H9 (cell line): ENCODE measurements around the gene SORCS2. TPM values are rescaled to one million over a fixed set of nuclear protein-coding genes. Genes with fewer than 3 reads are reported as not detected.

Experiments used
- DNase-seq: peaks from one replicate; pipeline ENCODE4 v3.0.0-alpha.2; 2017
- H2AFZ ChIP-seq: one replicate; pipeline ENCODE4 v1.6.1; 2013; ENCODE audit warnings: mild to moderate bottlenecking, low read length, control low read depth, moderate library complexity
- H2AK5ac ChIP-seq: 2 replicates; pipeline ENCODE4 v1.6.1; 2013; ENCODE audit warnings: low read length, control low read depth, mixed read lengths; ENCODE audit not compliant: insufficient read length
- H2BK120ac ChIP-seq: one replicate; pipeline ENCODE4 v1.6.1; 2013; ENCODE audit warnings: low read depth, mild to moderate bottlenecking, low read length, control low read depth, inconsistent platforms; ENCODE audit not compliant: poor library complexity, severe bottlenecking
- H2BK12ac ChIP-seq: 2 replicates; pipeline ENCODE4 v1.6.1; 2013; ENCODE audit warnings: low read length, control low read depth, mixed read lengths, low read depth; ENCODE audit not compliant: insufficient read length
- H2BK15ac ChIP-seq: 2 replicates; pipeline ENCODE4 v1.6.1; 2013; ENCODE audit warnings: low read depth, low read length, control low read depth
- H2BK20ac ChIP-seq: one replicate; pipeline ENCODE4 v1.6.1; 2013; ENCODE audit warnings: low read depth, mild to moderate bottlenecking, low read length, control low read depth, inconsistent platforms; ENCODE audit not compliant: poor library complexity, severe bottlenecking
- H2BK5ac ChIP-seq: 2 replicates; pipeline ENCODE4 v1.6.1; 2013; ENCODE audit warnings: low read length, control low read depth, mixed read lengths; ENCODE audit not compliant: insufficient read length
- H3K14ac ChIP-seq: 2 replicates; pipeline ENCODE4 v1.6.1; 2013; ENCODE audit warnings: low read length, control low read depth; ENCODE audit not compliant: insufficient read depth
- H3K18ac ChIP-seq: 2 replicates; pipeline ENCODE4 v1.6.1; 2013; ENCODE audit warnings: low read depth, mild to moderate bottlenecking, mixed read lengths, low read length, control low read depth; ENCODE audit not compliant: insufficient read length
- H3K23ac ChIP-seq: 2 replicates; pipeline ENCODE4 v1.6.1; 2013; ENCODE audit warnings: low read length, control low read depth, mixed read lengths, low read depth; ENCODE audit not compliant: insufficient read length
- H3K23me2 ChIP-seq: 2 replicates; pipeline ENCODE4 v1.6.1; 2013; ENCODE audit warnings: low read depth, mild to moderate bottlenecking, mixed read lengths, low read length, control low read depth; ENCODE audit not compliant: insufficient read length, poor library complexity, severe bottlenecking
- H3K27ac ChIP-seq: 2 replicates; pipeline ENCODE4 v1.5.1; 2013; ENCODE audit warnings: low read length, control low read depth, mixed read lengths, low read depth; ENCODE audit not compliant: insufficient read length
- H3K27me3 ChIP-seq: 2 replicates; pipeline ENCODE4 v1.6.1; 2013; ENCODE audit warnings: low read length, control low read depth, inconsistent platforms; ENCODE audit not compliant: insufficient read depth
- H3K4ac ChIP-seq: 2 replicates; pipeline ENCODE4 v1.6.1; 2013; ENCODE audit warnings: low read depth, mild to moderate bottlenecking, control low read depth, inconsistent platforms, low read length, moderate library complexity
- H3K4me1 ChIP-seq: 2 replicates; pipeline ENCODE4 v1.6.1; 2013; ENCODE audit warnings: low read length, control low read depth, inconsistent platforms; ENCODE audit not compliant: insufficient read depth
- H3K4me2 ChIP-seq: 2 replicates; pipeline ENCODE4 v1.6.1; 2013; ENCODE audit warnings: low read length, control low read depth, mixed read lengths; ENCODE audit not compliant: insufficient read length, insufficient read depth
- H3K56ac ChIP-seq: 2 replicates; pipeline ENCODE4 v1.6.1; 2013; ENCODE audit warnings: low read depth, mild to moderate bottlenecking, mixed read lengths, low read length, control low read depth; ENCODE audit not compliant: insufficient read length
- H3K79me1 ChIP-seq: 2 replicates; pipeline ENCODE4 v1.6.1; 2013; ENCODE audit warnings: low read depth, mild to moderate bottlenecking, moderate library complexity, low read length, control low read depth, inconsistent platforms; ENCODE audit not compliant: insufficient read depth, poor library complexity, severe bottlenecking
- H3K79me2 ChIP-seq: 2 replicates; pipeline ENCODE4 v1.6.1; 2013; ENCODE audit warnings: low read length, control low read depth, inconsistent platforms; ENCODE audit not compliant: insufficient read depth
- H3K9ac ChIP-seq: 2 replicates; pipeline ENCODE4 v1.6.1; 2013; ENCODE audit warnings: low read length, control low read depth, mixed read lengths; ENCODE audit not compliant: insufficient read length; ENCODE audit errors: extremely low read depth
- H3K9me3 ChIP-seq: one replicate; pipeline ENCODE4 v1.6.1; 2013; ENCODE audit warnings: low read depth, low read length, inconsistent platforms; ENCODE audit not compliant: control insufficient read depth
- H3T11ph ChIP-seq: one replicate; pipeline ENCODE4 v1.6.1; 2013; ENCODE audit warnings: mild to moderate bottlenecking, low read length, control low read depth, inconsistent platforms
- H4K20me1 ChIP-seq: one replicate; pipeline ENCODE4 v1.6.1; 2013; ENCODE audit not compliant: control insufficient read depth, insufficient read length, insufficient read depth
- H4K5ac ChIP-seq: 2 replicates; pipeline ENCODE4 v1.6.1; 2013; ENCODE audit warnings: low read depth, mild to moderate bottlenecking, mixed read lengths, low read length, control low read depth; ENCODE audit not compliant: insufficient read length
- H4K8ac ChIP-seq: replicated peaks from 2 replicates; pipeline ENCODE4 v1.6.1; 2013; ENCODE audit warnings: low read length, control low read depth, mixed read lengths, low read depth; ENCODE audit not compliant: insufficient read length
- H4K91ac ChIP-seq: 2 replicates; pipeline ENCODE4 v1.6.1; 2013; ENCODE audit warnings: low read depth, mild to moderate bottlenecking, moderate library complexity, mixed read lengths, low read length, control low read depth; ENCODE audit not compliant: insufficient read length
- H3K27ac Mint-ChIP-seq, 3 experiments: 2 replicates in 2 of 3; 3 replicates in 1 of 3; pipeline ENCODE4 v1.8.0; 2020 to 2021; ENCODE audit warnings: mixed read lengths in 3 of 3, mild to moderate bottlenecking in 1 of 3, moderate library complexity in 1 of 3
- H3K27me3 Mint-ChIP-seq: 2 replicates; pipeline ENCODE4 v1.8.0; 2021; ENCODE audit warnings: low read depth, mild to moderate bottlenecking, moderate library complexity, mixed read lengths
- H3K36me3 Mint-ChIP-seq, 3 experiments: 2 replicates in 2 of 3; 3 replicates in 1 of 3; pipeline ENCODE4 v1.8.0; 2020 to 2021; ENCODE audit warnings: low read depth in 3 of 3, mixed read lengths in 3 of 3; ENCODE audit not compliant: insufficient read depth in 1 of 3
- H3K4me1 Mint-ChIP-seq, 2 experiments: 2 replicates each; pipeline ENCODE4 v1.8.0; 2020; ENCODE audit warnings: mixed read lengths in 2 of 2
- H3K4me3 Mint-ChIP-seq, 2 experiments: 2 replicates in 1 of 2; 3 replicates in 1 of 2; pipeline ENCODE4 v1.8.0; 2020 to 2021; ENCODE audit warnings: mild to moderate bottlenecking in 2 of 2, mixed read lengths in 2 of 2, moderate library complexity in 1 of 2
- H3K9me3 Mint-ChIP-seq, 2 experiments: 2 replicates in 1 of 2; 3 replicates in 1 of 2; pipeline ENCODE4 v1.8.0; 2020; ENCODE audit warnings: mild to moderate bottlenecking in 2 of 2, mixed read lengths in 2 of 2, moderate library complexity in 1 of 2
- CTCF ChIP-seq: fragments of 200-600 bp; sonication (generic); conservative IDR thresholded peaks from 3 replicates; pipeline ENCODE4 v1.8.0; 2021; ENCODE audit warnings: antibody characterized with exemption, mild to moderate bottlenecking
- WGBS: extraction: QIAGEN DNeasy Blood & Tissue Kit; methylation state at CpG from one replicate; pipeline ENCODE4 v1.1.7; 2013; ENCODE audit warnings: missing lambda C conversion rate, low lambda C conversion rate, mixed read lengths; ENCODE audit not compliant: insufficient read length; ENCODE audit errors: extremely low coverage; 5-methylcytosine and 5-hydroxymethylcytosine counted together
- total RNA-seq: library from RNA; stranded (reverse); gene quantifications from 2 replicates; pipeline ENCODE4 v1.2.1, GENCODE V29; 2021

Gene SORCS2
- total RNA-seq, 1 experiment from 2014 or later: 0.57 TPM

GRCh38 chr4:7266525-7267292 is 74.4 kb downstream of the SORCS2 start:
- no peak overlapping the region for H2BK15ac ChIP-seq
- TF ChIP-seq CTCF: no peak
- H3K27me3 ChIP-seq: no peaks in the 10 kb centered on the region
- no peaks in the 10 kb centered on the region for H3K23me2 ChIP-seq
- H2BK20ac ChIP-seq: no peak overlapping the region
- no peak overlapping the region for H3T11ph ChIP-seq
- H3K4me2 ChIP-seq: no peak overlapping the region
- Mint-ChIP-seq H3K9me3 (peaks cover 0 to 5% of the 10 kb centered on the region in 2 experiments; a peak in 2 of 5 replicates), H3K36me3 (no peaks in the 10 kb centered on the region), H3K4me1 (peaks cover 12 to 14% of the 10 kb centered on the region in 2 experiments), H3K4me3 (no peak overlapping the region), H3K27ac (peak overlapping the region; percentile 18 to 85 (median 76); a peak in 2 of 7 replicates), H3K27me3 (peaks cover 9% of the 10 kb centered on the region)
- no peak overlapping the region for H3K4ac ChIP-seq
- no peak overlapping the region; the same call in 1 of the 2 replicates for H3K14ac ChIP-seq
- H4K91ac ChIP-seq: no peak overlapping the region
- no peak overlapping the region for H3K18ac ChIP-seq
- H3K4me1 ChIP-seq: no peaks in the 10 kb centered on the region
- no peak overlapping the region for H3K9ac ChIP-seq
- H2BK120ac ChIP-seq: no peak overlapping the region
- DNase-seq: peak; percentile 70
- no peak overlapping the region for H4K5ac ChIP-seq
- H3K79me1 ChIP-seq: no peaks in the 10 kb centered on the region
- no peaks in the 10 kb centered on the region for H3K9me3 ChIP-seq
- H3K79me2 ChIP-seq: no peaks in the 10 kb centered on the region
- no peak overlapping the region for H4K8ac ChIP-seq
- no peak overlapping the region for H2BK5ac ChIP-seq
- no peak overlapping the region for H3K23ac ChIP-seq
- H2AFZ ChIP-seq: no peak overlapping the region
- H4K20me1 ChIP-seq: peaks cover 3% of the 10 kb centered on the region
- no peak overlapping the region for H3K56ac ChIP-seq
- H3K27ac ChIP-seq: no peak overlapping the region
- no peak overlapping the region for H2AK5ac ChIP-seq
- no peak overlapping the region for H2BK12ac ChIP-seq
- no CpG with 5 or more reads among the region's 18 CpGs for WGBS
